A549 (cell line): ENCODE results near the gene GSS.

Experiments used
- CTCF ChIP-seq: fragments of >200 bp; sonication (Bioruptor Twin); formaldehyde crosslinking; IDR thresholded peaks from 3 replicates; pipeline ENCODE4 v1.5.1; 2016
- ESRRA ChIP-seq: fragments of 150-350 bp; IDR thresholded peaks from 2 replicates; pipeline ENCODE4 v1.6.1; 2014; ENCODE audit warnings: mild to moderate bottlenecking, low read length, borderline replicate concordance
- HEYL ChIP-seq: fragments of 250-450 bp; sonication (Bioruptor Pico); IDR thresholded peaks from 2 replicates; pipeline ENCODE4 v1.8.0; 2021; ENCODE audit warnings: mild to moderate bottlenecking, moderate library complexity
- KDM5A ChIP-seq: fragments of 200-600 bp; sonication (generic); IDR thresholded peaks from 2 replicates; pipeline ENCODE4 v1.6.1; 2016; ENCODE audit warnings: antibody characterized with exemption, mild to moderate bottlenecking
- POLR2A ChIP-seq: IDR thresholded peaks from 2 replicates; pipeline ENCODE4 v1.6.1; 2012; ENCODE audit warnings: mild to moderate bottlenecking, low read length
- RAD21 ChIP-seq, 2 experiments: fragments of >200 bp in 1 of 2; sonication (Bioruptor Twin) in 1 of 2; formaldehyde crosslinking in 1 of 2; IDR thresholded peaks in 1 of 2; conservative IDR thresholded peaks in 1 of 2; 2 replicates in 1 of 2; 3 replicates in 1 of 2; pipeline ENCODE4 v1.6.1; 2012 to 2018; ENCODE audit warnings: inconsistent platforms in 1 of 2
- RCOR1 ChIP-seq: fragments of 150-350 bp; IDR thresholded peaks from 2 replicates; pipeline ENCODE4 v1.6.1; 2014; ENCODE audit warnings: antibody characterized with exemption, low read length, low read depth
- TP53 ChIP-seq: fragments of 250-450 bp; sonication (Bioruptor Pico); IDR thresholded peaks from 2 replicates; pipeline ENCODE4 v1.5.0; 2021; ENCODE audit warnings: mild to moderate bottlenecking, moderate library complexity
- ZNF302 ChIP-seq: fragments of 250-450 bp; sonication (Bioruptor Pico); IDR thresholded peaks from 2 replicates; pipeline ENCODE4 v1.9.0; 2021; ENCODE audit warnings: inconsistent platforms, mild to moderate bottlenecking, moderate library complexity
- TF ChIP-seq, protein P1 (sequence below): IDR thresholded peaks from 2 replicates; pipeline ENCODE4 v1.6.1; 2012

DNA sequence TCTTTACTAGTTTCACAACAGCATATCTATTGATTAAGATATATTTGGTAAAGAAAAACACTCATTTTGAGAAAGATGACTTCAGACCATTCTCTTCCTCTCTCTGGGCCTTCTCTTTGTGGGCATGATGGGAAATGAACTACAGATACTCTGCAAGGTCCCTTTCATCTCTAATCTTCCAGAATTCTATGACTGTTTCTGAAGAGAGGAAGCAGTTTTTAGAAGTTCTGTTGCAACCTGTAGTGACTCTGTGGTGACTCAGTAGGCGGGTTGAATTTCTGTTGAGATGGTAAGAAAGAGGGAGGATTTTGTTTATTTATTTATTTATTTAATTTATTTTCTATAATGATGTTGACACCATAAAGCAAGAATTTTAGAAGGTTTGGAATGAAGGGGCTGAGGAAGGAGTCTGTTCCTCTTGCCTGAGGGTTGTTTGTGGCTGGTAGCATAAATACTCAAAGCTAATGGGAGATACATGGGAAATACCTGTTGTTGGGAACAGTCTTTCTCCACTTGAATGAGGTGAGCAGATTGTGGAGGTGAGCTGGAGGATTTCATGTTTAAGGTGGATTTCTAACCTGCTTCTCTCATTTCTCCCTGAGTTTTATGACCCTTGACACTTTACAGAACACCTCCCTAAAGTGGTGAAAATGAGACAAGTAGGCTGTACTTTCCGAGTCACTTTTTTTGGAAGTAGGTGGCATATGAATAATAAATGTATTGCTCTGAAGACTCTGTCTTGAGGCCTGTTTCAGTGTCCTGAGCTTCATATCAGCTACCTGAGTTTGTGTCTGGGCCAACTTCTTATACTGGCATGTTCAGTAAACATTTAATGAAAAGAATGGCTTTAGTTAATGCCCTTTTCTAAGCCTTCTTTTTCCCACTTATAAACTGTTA is 64.2 kb downstream of the GSS start:
- TF ChIP-seq, protein P1, sequence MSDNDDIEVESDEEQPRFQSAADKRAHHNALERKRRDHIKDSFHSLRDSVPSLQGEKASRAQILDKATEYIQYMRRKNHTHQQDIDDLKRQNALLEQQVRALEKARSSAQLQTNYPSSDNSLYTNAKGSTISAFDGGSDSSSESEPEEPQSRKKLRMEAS = no peak
- TF ChIP-seq RCOR1 (no peak), POLR2A (no peak), CTCF (no peak), HEYL (CRISPR knock-in tag) (no peak), ESRRA (no peak), KDM5A (no peak), TP53 (CRISPR knock-in tag) (no peak), ZNF302 (CRISPR knock-in tag) (no peak), RAD21 (conservative IDR thresholded peaks at IDR 0.05 in 1 of 2, IDR thresholded peaks at IDR 0.05 in 1 of 2) (no peak)
